Stimulated activated CD4-positive, alpha-beta T cell treated with anti-CD3 and anti-CD28 coated beads, Interleukin-4, amount 100 ng/mL, for 4 hours (primary cell): ENCODE results near the gene IRF2BP1.

Experiments used
- DNase-seq, 2 experiments: peaks; one replicate each; pipeline ENCODE4 v3.0.0-alpha.2; 2020

Gene IRF2BP1

DNA sequence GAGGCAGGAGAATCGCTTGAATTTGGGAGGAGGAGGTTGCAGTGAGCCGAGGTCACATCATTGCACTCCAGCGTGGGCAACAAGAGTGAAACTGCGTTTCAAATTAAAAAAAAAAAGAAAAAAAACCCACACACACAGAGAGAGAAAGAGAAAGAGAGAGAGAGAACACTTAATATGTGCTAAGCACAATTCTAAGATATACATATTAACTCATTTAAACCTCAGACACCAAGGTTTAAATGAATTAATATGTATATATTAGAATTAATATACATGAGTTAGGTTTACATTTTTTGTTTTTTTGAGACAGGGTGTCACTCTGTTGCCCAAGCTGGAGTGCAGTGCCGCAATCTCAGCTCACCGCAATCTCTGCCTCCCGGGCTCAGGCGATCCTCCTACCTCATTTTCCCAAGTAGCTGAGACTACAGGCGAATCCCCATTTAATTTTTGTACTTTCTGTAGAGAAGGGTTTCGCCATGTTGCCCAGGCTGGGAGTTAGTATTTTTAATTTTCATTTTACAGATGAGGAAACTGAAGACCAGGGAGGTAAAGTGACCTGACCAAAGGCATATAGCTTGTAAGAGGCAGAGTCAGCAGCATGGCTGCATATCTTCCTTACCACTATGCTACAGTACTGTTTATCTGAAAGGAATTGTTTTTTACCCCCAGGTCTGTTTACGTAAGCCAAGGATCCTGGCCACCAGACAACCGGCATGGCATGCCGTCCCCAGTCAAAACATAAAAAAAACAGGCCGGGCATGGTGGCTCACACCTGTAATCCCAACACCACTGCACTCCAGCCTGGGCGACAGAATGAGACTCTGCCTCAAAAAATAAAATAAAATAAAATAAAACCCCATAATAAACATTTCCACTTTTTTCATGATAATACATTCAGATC lies 25.3 kb downstream of the IRF2BP1 start:
- no peak for DNase-seq

DNA sequence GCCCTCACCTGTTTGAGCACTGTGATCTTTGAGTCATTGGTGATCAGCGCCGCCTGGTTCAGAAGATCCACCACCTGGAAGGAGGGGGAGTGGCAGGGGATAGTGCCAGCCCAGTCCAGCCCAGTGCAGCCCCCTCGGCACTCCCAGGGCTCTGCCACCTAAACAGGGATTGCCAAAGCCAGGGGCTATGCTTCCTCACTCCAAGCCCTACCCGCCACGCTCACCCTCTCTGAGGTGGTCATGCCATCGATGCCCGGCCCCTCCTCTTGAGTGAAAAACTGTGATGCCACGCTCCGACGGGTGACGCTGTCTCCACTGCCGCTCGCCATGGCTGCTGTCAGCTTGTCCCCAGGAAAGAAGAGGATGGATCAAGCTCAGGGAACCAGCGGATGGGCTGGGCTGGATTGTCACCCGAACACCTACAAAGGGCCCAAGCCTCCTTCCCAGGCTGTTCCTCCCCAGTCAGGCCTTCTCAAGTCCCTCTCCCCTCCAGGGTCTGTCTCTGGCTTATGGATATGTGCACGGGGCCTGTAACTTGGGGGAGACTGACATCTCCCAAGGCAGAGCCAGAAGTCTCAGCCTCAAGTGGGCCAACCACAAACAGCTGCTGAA lies 31.7 kb downstream of the IRF2BP1 start:
- no peak for DNase-seq

DNA sequence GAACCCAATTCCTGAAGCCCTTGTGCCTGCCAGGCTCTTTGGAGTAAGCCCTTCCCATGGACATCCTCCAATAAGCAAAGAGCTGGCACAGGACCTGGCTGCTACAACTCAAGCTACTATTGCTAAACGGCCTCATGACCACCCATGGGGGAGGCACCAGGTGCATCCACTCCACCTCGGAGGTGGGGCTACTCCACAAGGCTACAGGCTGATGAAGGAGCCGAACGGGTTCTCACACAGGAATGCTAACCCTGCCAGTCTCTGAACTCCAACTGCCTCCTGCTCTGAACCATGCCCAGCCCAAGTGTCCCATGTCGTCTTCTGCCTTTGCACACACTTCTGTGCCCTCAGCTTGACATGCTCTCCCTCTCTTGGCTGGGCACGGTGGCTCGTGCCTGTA lies 33.0 kb downstream of the IRF2BP1 start:
- no peak for DNase-seq

DNA sequence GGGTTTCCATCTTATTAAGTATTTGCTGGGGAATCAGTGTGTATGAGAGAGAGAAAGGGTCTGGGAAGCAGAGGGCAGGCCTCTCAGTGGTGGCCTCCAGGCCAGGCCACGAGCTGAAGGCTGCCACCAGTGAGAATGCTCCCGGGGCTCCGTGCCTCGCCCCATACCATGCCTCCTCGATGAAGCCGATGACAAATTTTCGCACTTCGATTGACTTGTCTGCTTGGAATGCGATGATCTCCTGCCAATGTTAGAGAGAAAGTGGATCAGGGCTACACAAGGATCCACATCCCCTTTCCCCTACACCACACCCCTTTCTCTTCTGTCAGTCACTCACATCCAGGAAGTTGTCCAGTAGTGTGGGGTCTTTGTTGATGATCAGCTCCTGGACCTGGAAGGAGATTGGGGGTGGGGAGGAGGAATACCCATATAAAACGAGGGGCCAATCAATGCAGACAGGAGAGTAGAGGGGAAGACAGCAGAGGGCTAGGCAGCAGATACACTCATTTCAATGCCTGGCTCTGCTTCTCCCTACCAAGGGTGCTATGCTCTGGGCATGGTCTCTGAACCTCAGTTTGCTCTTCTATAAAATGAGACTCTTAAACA lies 33.7 kb downstream of the IRF2BP1 start:
- no peak for DNase-seq

DNA sequence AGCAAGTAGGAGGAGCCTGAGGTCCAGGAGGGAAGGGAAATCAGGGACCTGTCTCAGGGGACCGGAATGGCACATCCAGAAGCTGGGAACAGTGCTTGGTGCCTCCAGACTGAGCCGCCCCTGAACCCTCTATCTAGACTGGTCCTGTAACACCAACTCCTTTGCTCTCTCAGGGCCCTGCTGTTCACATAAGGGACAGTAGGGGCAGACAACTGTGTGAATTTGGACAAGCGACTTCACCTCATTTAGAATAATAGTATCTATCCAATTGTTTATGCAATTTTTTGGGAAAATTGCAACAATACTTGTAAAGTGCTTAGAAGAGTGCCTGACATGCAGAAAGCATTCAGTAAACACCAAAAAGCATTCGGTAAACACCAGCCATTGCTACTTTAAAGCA lies 37.0 kb downstream of the IRF2BP1 start:
- DNase-seq, result no peak

DNA sequence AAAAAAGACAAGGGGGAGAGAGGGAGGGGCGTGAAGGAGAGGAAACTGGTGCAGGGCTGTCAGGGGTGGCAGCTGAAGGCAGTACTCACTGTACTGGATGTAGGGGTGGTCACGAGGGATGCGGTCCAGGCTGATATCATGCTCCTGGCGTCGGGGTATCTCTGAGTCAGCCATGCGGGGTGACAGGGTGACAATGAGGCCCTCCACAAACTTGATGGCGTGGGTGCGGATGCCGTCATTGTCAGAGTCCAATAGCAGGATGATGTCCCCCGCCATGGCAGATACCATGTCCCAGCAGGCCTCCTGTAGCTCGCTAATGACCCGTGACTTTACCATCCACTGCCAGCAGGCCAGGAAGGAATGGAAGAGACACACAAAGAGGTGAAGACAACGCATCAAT lies 38.3 kb downstream of the IRF2BP1 start:
- DNase-seq, result no peak

DNA sequence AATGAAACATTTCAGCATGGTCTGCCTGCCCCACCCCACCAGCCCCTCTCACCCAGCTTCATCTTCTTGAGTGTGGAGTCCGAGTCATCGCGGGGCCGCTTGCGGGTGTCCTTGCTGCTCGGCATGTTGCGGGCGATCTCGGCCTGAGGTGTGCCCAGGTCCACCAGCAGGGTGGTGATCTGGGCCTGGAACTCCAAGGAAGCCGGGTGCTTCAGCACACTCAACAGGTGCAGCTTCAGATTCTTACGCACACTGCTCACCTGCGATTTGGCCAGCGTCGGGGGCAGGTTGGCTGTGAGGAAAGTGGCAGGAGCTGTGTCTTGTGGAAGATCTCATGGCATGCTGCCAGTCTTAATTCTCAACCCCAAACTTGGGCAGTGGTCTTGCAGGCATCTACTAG lies 43.7 kb downstream of the IRF2BP1 start:
- DNase-seq, result no peak

DNA sequence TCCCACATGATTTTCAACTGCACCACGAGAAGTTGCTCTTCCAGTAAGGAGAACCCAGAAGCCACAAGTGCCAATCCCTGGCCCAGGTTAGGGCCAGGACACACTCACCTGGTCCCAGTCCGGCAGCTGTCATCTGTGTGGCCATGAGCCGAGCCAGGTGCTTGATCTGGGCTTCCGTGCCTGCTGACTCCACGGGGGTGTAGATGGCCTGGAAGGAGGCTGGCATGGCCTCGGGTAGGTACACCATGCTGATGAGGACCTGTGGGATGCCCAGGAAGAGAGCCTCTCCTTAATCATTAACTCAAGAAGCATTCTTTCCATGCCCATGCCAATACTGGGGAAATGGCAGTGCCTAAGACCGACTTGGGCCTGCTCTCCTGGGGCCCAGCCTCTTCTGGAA lies 51.0 kb downstream of the IRF2BP1 start:
- DNase-seq, result no peak
